ENCODE measurements around the gene TRMT10A.

TRMT10A gene

GRCh38 chr4:99506781-99507180, 57.1 kb downstream of the TRMT10A start:
- Histone ChIP-seq H3K9ac (ENCODE audit: low read length) (no peak overlapping the region), H3K36me3 (ENCODE audit: control insufficient read depth, insufficient read depth, low read length) (no peaks in the 10 kb centered on the region), H3K9me3 (ENCODE audit: control insufficient read depth, insufficient read depth, low read depth, low read length) (no peaks in the 10 kb centered on the region), H3K4me1 (ENCODE audit: control insufficient read depth, insufficient read depth, low read length) (no peaks in the 10 kb centered on the region; the same call in 1 of the 2 replicates), H3K27me3 (ENCODE audit: control insufficient read depth, insufficient read depth, low read length) (no peaks in the 10 kb centered on the region), H3K27ac (ENCODE audit: low read depth, low read length) (no peak overlapping the region), H3K4me3 (ENCODE audit: low read depth, low read length) (no peak overlapping the region)

- Histone ChIP-seq H3K36me3 (ENCODE audit: control insufficient read depth, insufficient read depth, low read length) (no peaks in the 10 kb centered on the region), H3K4me1 (ENCODE audit: control insufficient read depth, insufficient read depth, low read length) (no peaks in the 10 kb centered on the region; the same call in 1 of the 2 replicates), H3K27ac (ENCODE audit: low read depth, low read length) (no peak overlapping the region), H3K9ac (ENCODE audit: low read length) (no peak overlapping the region), H3K9me3 (ENCODE audit: control insufficient read depth, insufficient read depth, low read depth, low read length) (no peaks in the 10 kb centered on the region), H3K27me3 (ENCODE audit: control insufficient read depth, insufficient read depth, low read length) (no peaks in the 10 kb centered on the region), H3K4me3 (ENCODE audit: low read depth, low read length) (no peak overlapping the region)
Measured at GRCh38 chr4:99504804-99505502, 58.9 kb downstream of the TRMT10A start.

All from HUES6 (cell line).